ENCODE results near the gene CYP8B1. TPM values are rescaled to one million over a fixed set of nuclear protein-coding genes. Genes with fewer than 3 reads are reported as not detected.
"Not testable (repeated sequence)": the region's sequence is repeated elsewhere in the genome, so short reads cannot be mapped to it uniquely, and the experiment has no call there.

CYP8B1 gene
- total RNA-seq, 1 experiment from 2014 or later, result not detected

DNA sequence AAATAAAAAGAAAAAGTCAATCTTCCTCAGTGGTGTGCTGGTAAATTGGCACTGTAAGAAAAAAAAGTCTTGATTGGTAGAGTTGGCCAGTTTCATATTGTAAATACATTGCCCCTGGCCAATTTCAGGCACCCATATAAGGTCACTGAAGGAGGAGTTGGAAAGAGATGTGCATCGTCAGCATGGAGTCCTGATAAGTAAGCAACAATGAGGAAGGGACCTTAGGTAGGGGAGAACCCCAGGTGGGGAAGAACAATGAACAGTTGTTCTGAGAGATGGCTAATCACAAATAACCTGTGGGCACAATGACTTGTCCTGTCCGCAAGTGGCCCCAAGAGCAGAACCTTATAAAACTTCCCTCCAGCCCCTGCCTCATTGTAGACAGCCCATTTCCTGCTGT, 8.6 kb upstream of the CYP8B1 start:
- no peak for DNase-seq (ENCODE audit: low read depth)

GRCh38 chr3:42883251-42883930, 7.7 kb upstream of the CYP8B1 start:
- DNase-seq (ENCODE audit: low read depth), result not testable (repeated sequence)

- peak; percentile 87 for DNase-seq (ENCODE audit: low read depth)
These were observed 5.1 kb upstream of the CYP8B1 start for GRCh38 chr3:42880601-42881451.

DNA sequence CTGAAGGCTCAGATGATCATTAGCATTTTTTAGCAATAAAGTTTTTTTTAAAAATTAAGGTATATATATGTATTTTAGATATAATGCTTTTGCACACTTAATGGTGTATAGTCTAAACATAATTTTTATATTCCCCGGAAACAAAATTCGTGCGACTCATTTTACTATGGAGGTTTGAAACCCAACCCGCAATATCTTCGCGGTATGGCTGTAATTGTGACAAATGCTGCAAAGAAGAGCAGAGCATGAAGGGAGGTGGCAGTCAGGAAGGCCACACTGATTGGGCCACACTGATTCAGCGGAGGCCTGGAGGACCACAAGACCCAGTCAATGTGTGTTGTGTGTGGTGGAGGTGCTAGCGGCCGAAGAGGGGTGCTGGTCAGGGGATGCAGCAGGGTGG, 4.5 kb upstream of the CYP8B1 start:
- no peak for DNase-seq (ENCODE audit: low read depth)

- DNase-seq (ENCODE audit: low read depth), result no peak
These were observed 2.2 kb upstream of the CYP8B1 start for GRCh38 chr3:42877881-42878280.

GRCh38 chr3:42876940-42877720, 1.5 kb upstream of the CYP8B1 start:
- no peak for DNase-seq (ENCODE audit: low read depth)

GRCh38 chr3:42876401-42876800, 722 bp upstream of the CYP8B1 start:
- DNase-seq (ENCODE audit: low read depth), result no peak

- no peak for DNase-seq (ENCODE audit: low read depth)
These were observed 930 bp downstream of the CYP8B1 start for GRCh38 chr3:42874749-42875148.

GRCh38 chr3:42873221-42873982, 2.3 kb downstream of the CYP8B1 start:
- DNase-seq (ENCODE audit: low read depth), result no peak

- DNase-seq (ENCODE audit: low read depth), result no peak
These were observed 3.0 kb downstream of the CYP8B1 start for GRCh38 chr3:42872718-42873117.

DNA sequence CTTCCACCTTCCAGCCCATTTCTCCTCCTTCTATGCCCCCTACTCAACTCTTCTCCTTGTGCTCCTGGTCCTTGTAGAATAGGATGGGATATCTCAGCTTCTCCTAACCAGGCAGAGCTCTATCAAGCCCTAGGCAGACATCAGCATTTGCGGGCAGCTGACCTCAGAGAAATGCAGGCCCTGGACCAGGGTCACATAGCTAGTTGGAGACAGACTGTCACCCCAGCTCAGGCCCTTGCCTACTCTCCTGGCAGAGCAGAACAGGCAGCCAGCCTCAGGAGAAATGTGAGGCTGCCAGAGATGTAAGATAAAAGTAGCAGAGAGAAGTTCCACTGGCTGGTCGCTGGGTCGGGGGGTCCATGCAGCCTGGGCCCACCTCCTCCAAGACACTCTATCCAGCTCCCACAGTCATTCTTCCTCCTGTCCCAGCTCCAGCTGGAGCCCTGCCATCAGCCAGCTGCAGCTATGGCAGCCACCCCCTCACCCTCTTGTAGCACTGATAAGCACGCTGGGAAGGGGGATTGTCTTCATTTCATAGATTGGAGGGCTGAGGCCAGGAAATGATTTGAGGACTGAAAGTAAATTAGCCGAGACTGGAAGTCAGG, 4.0 kb downstream of the CYP8B1 start:
- no peak for DNase-seq (ENCODE audit: low read depth)

DNA sequence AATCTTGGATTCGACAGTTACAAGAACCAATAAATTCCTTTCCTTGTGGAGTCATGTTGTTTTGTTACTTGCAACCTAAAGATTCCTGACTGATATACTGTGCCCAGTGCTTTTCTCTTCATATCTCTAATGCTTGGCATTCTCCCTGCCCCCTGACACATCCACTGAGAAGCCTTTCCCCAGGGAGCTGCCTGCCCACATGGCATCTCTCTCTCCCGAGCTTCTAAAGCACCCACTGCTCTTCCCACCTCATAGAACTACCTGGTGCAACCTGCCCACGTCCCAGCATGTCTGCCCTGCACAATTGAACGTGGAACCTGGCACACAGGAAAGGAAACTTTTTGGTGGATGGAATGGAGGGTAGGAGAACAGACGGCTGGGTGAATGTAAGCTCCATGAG, 6.8 kb downstream of the CYP8B1 start:
- no peak for DNase-seq (ENCODE audit: low read depth)

DNA sequence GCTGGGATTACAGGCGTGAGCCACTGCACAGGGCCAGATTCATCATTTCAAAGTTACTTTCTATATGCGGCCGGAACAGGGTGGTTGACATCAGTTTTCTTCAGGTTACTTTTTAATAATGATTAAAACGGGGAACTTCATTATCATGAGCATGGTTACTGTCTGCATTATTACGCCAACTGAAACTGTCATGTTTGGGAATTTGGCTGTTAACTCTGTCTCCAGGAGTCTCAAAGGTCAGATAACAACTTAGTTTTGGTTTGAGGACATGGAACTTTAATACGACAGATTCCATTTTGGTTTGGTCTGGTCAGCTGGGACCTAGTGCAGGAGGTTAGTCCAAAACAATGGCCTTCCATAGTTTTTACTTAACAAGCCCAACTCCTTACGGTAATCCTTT, 8.5 kb downstream of the CYP8B1 start:
- no peak for DNase-seq (ENCODE audit: low read depth)

GRCh38 chr3:42865256-42865655, 10.4 kb downstream of the CYP8B1 start:
- DNase-seq (ENCODE audit: low read depth), result no peak

- DNase-seq (ENCODE audit: low read depth), result no peak
These were observed 11.2 kb downstream of the CYP8B1 start for GRCh38 chr3:42864321-42864950.

DNA sequence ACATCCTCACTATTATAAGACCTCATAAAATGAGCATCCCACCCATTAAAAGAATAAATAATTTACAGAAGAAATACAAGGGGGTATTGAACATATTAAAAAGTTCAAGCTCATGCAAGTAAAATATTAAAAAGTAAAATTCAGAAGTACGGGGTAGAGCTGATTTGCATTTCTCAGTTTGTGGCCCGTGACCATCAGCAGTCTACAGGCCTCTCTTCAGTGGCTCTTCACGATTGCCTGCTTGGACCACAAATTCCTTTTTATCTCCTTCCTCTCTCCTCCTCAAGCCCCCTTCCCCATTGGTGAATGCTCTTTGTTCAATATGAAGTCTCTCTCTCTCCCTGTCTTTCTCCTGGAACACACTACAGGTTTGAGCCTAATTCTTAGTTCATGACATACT, 19.1 kb downstream of the CYP8B1 start:
- DNase-seq (ENCODE audit: low read depth), result no peak

- no peak for DNase-seq (ENCODE audit: low read depth)
These were observed 19.9 kb downstream of the CYP8B1 start for GRCh38 chr3:42855547-42856380.

GRCh38 chr3:42855219-42855546, 20.5 kb downstream of the CYP8B1 start:
- no peak for DNase-seq (ENCODE audit: low read depth)

DNA sequence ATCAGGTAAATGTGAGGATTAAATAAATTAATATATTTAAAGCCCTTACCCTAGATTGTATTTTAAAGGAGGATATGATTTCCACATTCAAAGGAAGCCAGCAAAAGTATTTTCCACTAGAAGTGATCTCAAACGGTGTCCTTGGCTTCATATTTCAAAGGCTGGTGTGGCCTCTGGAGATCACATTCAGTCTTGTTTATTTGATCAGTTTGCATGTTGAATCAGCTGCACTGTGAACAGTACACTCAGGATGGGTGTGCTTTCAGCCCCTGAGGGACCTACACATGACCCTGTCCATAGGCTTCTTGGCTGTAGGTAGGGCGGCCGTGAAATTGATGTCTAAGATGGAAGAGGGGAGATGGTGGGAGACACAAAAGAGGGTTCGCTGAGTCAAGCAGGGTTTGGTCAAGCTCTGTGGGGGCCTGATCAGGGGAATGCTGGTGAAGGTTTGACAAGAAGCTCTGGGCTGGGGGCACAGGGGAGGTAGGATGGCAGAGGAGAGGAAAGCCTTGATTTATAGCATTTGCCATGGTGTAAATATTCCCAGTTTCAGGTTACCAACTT, 21.9 kb downstream of the CYP8B1 start:
- DNase-seq (ENCODE audit: low read depth), result no peak

GRCh38 chr3:42853056-42853455, 22.6 kb downstream of the CYP8B1 start:
- no peak for DNase-seq (ENCODE audit: low read depth)

Measured in Daoy (cell line).